Endometrial microvascular endothelial cells (primary cell): ENCODE measurements around the gene NUDCD3. TPM values are rescaled to one million over a fixed set of nuclear protein-coding genes. Genes with fewer than 3 reads are reported as not detected.

ENCODE experiments used
- in situ Hi-C: cut with HindIII; loops from 2 replicates; pipeline ENCODE4 v1.10.0; 2017; ENCODE audit warnings: low sequenced_read_pairs, low pct_unique_long_range_greater_than_20kb; ENCODE audit errors: inconsistent ontology term
- total RNA-seq: library from RNA; depleted of rRNA; stranded (reverse); fragments of >200 nt; gene quantifications from one replicate; pipeline ENCODE4 v1.2.3, GENCODE V29; 2015; ENCODE audit errors: inconsistent ontology term

The NUDCD3 gene
- total RNA-seq, 1 donor from 2014 or later: 89.1 TPM

- in situ Hi-C loops: no loop called here
These were observed 3.8 kb downstream of the NUDCD3 start for GRCh38 chr7:44486693-44487092.

GRCh38 chr7:44486001-44486400 is 4.5 kb downstream of the NUDCD3 start:
- in situ Hi-C loops: no loop called here

- in situ Hi-C loops: no loop called here
These were observed 5.8 kb downstream of the NUDCD3 start for GRCh38 chr7:44484482-44485313.

DNA sequence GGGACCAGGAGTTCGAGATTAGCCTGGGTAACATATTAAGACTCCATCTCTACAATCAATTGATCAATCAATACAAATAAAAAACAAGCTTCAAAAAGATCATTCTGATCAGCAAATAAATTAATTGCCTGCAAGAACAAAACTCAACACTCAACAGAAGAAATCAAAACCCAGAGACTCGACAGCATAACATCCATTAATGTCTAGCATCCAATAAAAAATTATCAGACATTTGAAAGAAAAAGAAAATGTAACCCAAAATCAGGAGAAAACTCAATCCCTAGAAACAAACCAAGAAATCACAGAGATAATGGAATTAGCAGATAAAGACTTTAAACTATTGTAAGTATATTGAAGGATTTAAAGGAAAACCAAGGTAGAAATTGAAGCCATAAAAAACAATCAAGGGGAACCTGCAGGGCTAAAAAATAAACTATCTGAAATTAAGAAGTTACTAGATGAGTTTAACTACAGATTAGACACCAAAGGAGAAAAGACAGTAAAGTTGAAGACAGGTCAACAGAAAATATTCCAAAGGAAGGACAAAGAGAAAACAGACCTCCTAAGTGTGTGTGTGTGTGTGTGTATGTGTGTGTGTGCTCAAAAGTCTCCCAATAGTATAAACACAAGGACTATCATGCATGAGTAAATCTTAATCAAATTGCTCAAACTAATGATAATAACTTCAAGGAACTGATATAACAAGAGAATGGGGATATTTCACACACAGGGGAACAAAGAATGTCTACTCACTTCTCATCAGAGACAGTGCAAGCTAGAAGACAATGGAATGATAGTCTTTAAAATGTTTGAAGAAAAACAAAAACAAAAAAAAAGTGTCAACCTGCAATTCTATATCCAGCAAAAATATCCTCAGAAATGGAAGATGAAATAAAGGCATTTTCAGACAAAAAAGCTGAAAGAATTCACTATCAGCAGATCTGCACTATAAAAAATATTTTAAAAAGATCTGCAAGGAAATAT is 7.7 kb downstream of the NUDCD3 start:
- in situ Hi-C loops: no loop called here

GRCh38 chr7:44477938-44478337 is 12.5 kb downstream of the NUDCD3 start:
- in situ Hi-C loops: no loop called here

GRCh38 chr7:44477063-44477830 is 13.2 kb downstream of the NUDCD3 start:
- in situ Hi-C loops: no loop called here

- in situ Hi-C loops: no loop called here
These were observed 14.1 kb downstream of the NUDCD3 start for GRCh38 chr7:44476313-44476712.

GRCh38 chr7:44473295-44473694 is 17.2 kb downstream of the NUDCD3 start:
- in situ Hi-C loops: no loop called here

DNA sequence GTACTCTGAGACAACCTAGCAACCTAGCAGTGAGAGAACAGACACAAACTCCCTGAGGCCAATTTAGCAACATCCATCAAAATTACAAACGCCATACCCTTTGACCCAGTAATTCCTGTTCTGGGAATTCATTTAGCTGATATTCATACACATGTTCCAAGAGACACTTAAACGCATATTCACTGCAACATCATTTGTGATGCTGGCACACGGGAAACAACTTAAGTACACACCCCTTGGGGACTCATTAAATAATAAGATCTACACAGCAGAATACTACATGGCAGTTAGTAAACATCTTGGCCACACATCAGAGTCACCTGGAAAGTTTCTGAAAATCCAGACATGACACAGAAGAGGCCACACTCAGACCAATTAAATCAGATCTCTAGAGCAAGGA is 17.6 kb downstream of the NUDCD3 start:
- in situ Hi-C loops: no loop called here

DNA sequence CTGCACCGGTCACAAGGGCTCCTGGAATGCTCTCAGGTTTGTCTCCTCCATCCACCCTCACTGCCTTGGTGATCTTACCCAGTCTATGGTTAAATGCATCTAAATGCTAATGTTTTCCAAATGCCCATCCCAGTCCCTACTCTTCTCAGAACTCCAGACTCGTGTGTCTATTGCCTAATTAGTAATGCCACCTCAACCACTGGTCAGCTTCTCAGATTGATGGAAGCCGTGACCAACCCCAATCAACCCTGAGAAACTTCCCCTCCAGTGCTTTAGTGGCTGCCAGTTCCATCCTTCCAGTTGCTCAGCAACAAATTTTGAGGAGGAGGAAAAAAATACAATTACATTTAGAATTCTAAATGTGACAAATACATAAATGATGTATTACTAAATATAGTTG is 18.6 kb downstream of the NUDCD3 start:
- in situ Hi-C loops: no loop called here

GRCh38 chr7:44471436-44471835 is 19.0 kb downstream of the NUDCD3 start:
- in situ Hi-C loops: no loop called here

GRCh38 chr7:44470628-44471245 is 19.7 kb downstream of the NUDCD3 start:
- in situ Hi-C loops: no loop called here

DNA sequence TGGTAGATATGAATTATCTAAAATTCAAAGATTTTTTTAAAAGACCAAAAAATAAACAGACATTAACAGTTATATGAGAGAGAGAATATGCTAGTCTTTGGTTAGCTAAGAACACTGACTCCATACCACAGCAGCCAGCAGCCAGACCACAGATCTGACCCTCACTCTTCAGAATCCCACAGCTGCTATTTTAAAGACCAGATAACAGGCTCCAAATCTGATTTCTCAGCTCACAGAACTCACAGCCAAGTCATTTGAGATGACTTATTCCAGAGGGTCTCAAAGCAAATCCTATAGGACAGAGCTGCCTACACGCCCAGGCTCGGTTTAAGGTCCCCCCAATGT is 20.4 kb downstream of the NUDCD3 start:
- in situ Hi-C loops: no loop called here

DNA sequence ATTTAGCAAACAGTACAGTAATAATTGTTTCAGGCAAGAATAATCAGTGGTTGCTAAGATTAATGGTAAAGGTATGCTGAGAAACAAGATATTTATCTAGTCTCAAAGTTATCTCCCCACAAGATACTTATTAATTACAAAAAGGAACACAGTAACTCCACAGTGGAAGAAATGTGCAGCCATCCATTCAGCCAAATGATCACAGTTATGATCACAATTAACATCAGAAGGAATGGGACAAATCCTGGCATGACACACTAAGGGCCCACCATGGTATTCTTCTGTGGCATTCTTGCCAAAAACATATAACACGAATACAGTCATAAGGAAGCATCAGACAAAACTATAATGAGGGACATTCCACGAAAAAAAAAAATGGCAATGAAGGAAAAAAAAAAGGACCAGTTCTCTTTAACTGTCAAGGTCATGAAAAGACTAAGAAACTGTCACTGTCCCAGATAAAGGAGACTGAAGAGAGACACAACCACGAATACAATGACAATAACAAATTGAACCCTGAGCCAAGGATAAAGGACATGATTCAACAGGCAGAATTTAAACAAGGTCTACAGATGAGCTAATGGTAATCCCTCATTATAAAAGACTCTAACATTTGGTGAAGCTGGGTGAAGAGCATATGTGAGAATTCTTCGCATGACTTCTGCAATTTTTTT is 20.9 kb downstream of the NUDCD3 start:
- in situ Hi-C loops: no loop called here

- in situ Hi-C loops: no loop called here
These were observed 23.3 kb downstream of the NUDCD3 start for GRCh38 chr7:44467217-44467548.

GRCh38 chr7:44466300-44467216 is 23.9 kb downstream of the NUDCD3 start:
- in situ Hi-C loops: no loop called here

GRCh38 chr7:44465490-44465889 is 25.0 kb downstream of the NUDCD3 start:
- in situ Hi-C loops: no loop called here
